OCI-M1 (cell line): Measurements from ENCODE around the gene ETV5.
"Not testable (repeated sequence)": the region's sequence is repeated elsewhere in the genome, so short reads cannot be mapped to it uniquely, and the experiment has no call there.

Experiments
- DNase-seq: peaks from one replicate; lab custom pipeline; 2025; lab: John Stamatoyannopoulos, UW

ETV5 gene

GRCh38 chr3:186067360-186068242, 41.3 kb downstream of the ETV5 start:
- DNase-seq = peak; percentile 22

- peak; percentile 46 for DNase-seq
These were observed 48.7 kb downstream of the ETV5 start for GRCh38 chr3:186060222-186060621.

GRCh38 chr3:186059192-186059591, 49.7 kb downstream of the ETV5 start:
- no peak for DNase-seq

GRCh38 chr3:186058225-186058624, 50.7 kb downstream of the ETV5 start:
- no peak for DNase-seq

- DNase-seq = no peak
These were observed 51.3 kb downstream of the ETV5 start for GRCh38 chr3:186057594-186057993.

- DNase-seq = no peak
These were observed 54.0 kb downstream of the ETV5 start for GRCh38 chr3:186054792-186055352.

- DNase-seq = no peak
These were observed 54.7 kb downstream of the ETV5 start for GRCh38 chr3:186053954-186054791.

- no peak for DNase-seq
These were observed 56.6 kb downstream of the ETV5 start for GRCh38 chr3:186052096-186052840.

GRCh38 chr3:186049001-186049400, 59.9 kb downstream of the ETV5 start:
- DNase-seq = no peak

- no peak for DNase-seq
These were observed 60.8 kb downstream of the ETV5 start for GRCh38 chr3:186048119-186048518.

GRCh38 chr3:186046838-186047237, 62.1 kb downstream of the ETV5 start:
- no peak for DNase-seq

- no peak for DNase-seq
These were observed 63.9 kb downstream of the ETV5 start for GRCh38 chr3:186044968-186045367.

- DNase-seq = no peak
These were observed 64.5 kb downstream of the ETV5 start for GRCh38 chr3:186044427-186044826.

GRCh38 chr3:186042521-186043202, 66.2 kb downstream of the ETV5 start:
- no peak for DNase-seq

- no peak for DNase-seq
These were observed 66.9 kb downstream of the ETV5 start for GRCh38 chr3:186042036-186042435.

GRCh38 chr3:186038360-186038759, 70.5 kb downstream of the ETV5 start:
- DNase-seq = no peak

- DNase-seq = peak; percentile 6
These were observed 73.6 kb downstream of the ETV5 start for GRCh38 chr3:186035277-186035676.

- DNase-seq = no peak
These were observed 76.6 kb downstream of the ETV5 start for GRCh38 chr3:186032321-186032720.

- DNase-seq = not testable (repeated sequence)
These were observed 82.9 kb downstream of the ETV5 start for GRCh38 chr3:186025993-186026392.

GRCh38 chr3:186025161-186025560, 83.7 kb downstream of the ETV5 start:
- no peak for DNase-seq

GRCh38 chr3:186024210-186024609, 84.7 kb downstream of the ETV5 start:
- no peak for DNase-seq
